Dermis blood vessel endothelial cell (primary cell): Measurements from ENCODE around the gene METTL22. TPM values are rescaled to one million over a fixed set of nuclear protein-coding genes. Genes with fewer than 3 reads are reported as not detected.

Source experiments
- DNase-seq: peaks from one replicate; pipeline ENCODE4 v3.0.0; 2010
- total RNA-seq: library from RNA; depleted of rRNA; stranded (reverse); fragments of >200 nt; gene quantifications from 2 replicates; pipeline ENCODE4 v1.2.3, GENCODE V29; 2014

Gene METTL22
- total RNA-seq, 1 donor from 2014 or later: 27.1 TPM

- DNase-seq: peak; percentile 23
These were observed 13.7 kb downstream of the METTL22 start for GRCh38 chr16:8634991-8635736.

- no peak for DNase-seq
These were observed 18.2 kb downstream of the METTL22 start for GRCh38 chr16:8639694-8640093.

- DNase-seq: no peak
These were observed 20.2 kb downstream of the METTL22 start for GRCh38 chr16:8641671-8642070.

GRCh38 chr16:8642146-8642545 lies 20.6 kb downstream of the METTL22 start:
- DNase-seq: no peak

GRCh38 chr16:8644211-8645140 lies 23.0 kb downstream of the METTL22 start:
- DNase-seq: no peak

GRCh38 chr16:8645141-8645521 lies 23.6 kb downstream of the METTL22 start:
- DNase-seq: no peak

- no peak for DNase-seq
These were observed 24.3 kb downstream of the METTL22 start for GRCh38 chr16:8645831-8646230.

- no peak for DNase-seq
These were observed 25.0 kb downstream of the METTL22 start for GRCh38 chr16:8646326-8647053.

- no peak for DNase-seq
These were observed 26.3 kb downstream of the METTL22 start for GRCh38 chr16:8647721-8648318.

GRCh38 chr16:8648877-8649276 lies 27.4 kb downstream of the METTL22 start:
- DNase-seq: no peak

GRCh38 chr16:8649829-8650554 lies 28.5 kb downstream of the METTL22 start:
- DNase-seq: no peak

- DNase-seq: peak; percentile 38
These were observed 30.5 kb downstream of the METTL22 start for GRCh38 chr16:8651958-8652357.

- DNase-seq: peak; percentile 54
These were observed 33.8 kb downstream of the METTL22 start for GRCh38 chr16:8655184-8655717.

GRCh38 chr16:8656376-8656775 lies 34.9 kb downstream of the METTL22 start:
- no peak for DNase-seq

GRCh38 chr16:8660841-8661301 lies 39.4 kb downstream of the METTL22 start:
- peak; percentile 79 for DNase-seq

GRCh38 chr16:8661703-8662102 lies 40.2 kb downstream of the METTL22 start:
- DNase-seq: no peak

GRCh38 chr16:8663192-8664089 lies 41.9 kb downstream of the METTL22 start:
- no peak for DNase-seq

- DNase-seq: no peak
These were observed 44.0 kb downstream of the METTL22 start for GRCh38 chr16:8665529-8665928.

GRCh38 chr16:8667492-8667891 lies 46.0 kb downstream of the METTL22 start:
- no peak for DNase-seq

GRCh38 chr16:8668113-8668512 lies 46.6 kb downstream of the METTL22 start:
- DNase-seq: no peak
